GM21529 (cell line): ENCODE data around the gene NTSR2.

ENCODE experiments used
- ATAC-seq: cut with Tn5 transposase; IDR thresholded peaks from one replicate; pipeline ENCODE4 v1.9.1; 2021; ENCODE audit not compliant: unreplicated experiment

NTSR2 gene

GRCh38 chr2:11630855-11631254 lies 39.1 kb downstream of the NTSR2 start:
- no peak for ATAC-seq

GRCh38 chr2:11629851-11630250 lies 40.1 kb downstream of the NTSR2 start:
- ATAC-seq: no peak

- ATAC-seq: no peak
These were observed 40.8 kb downstream of the NTSR2 start for GRCh38 chr2:11629215-11629614.

- ATAC-seq: no peak
These were observed 41.3 kb downstream of the NTSR2 start for GRCh38 chr2:11628675-11629074.

- no peak for ATAC-seq
These were observed 44.3 kb downstream of the NTSR2 start for GRCh38 chr2:11625671-11626070.

- no peak for ATAC-seq
These were observed 45.1 kb downstream of the NTSR2 start for GRCh38 chr2:11624893-11625292.

GRCh38 chr2:11622611-11623010 lies 47.4 kb downstream of the NTSR2 start:
- ATAC-seq: no peak

GRCh38 chr2:11621410-11621809 lies 48.6 kb downstream of the NTSR2 start:
- ATAC-seq: no peak

GRCh38 chr2:11618708-11619062 lies 51.3 kb downstream of the NTSR2 start:
- ATAC-seq: no peak

- ATAC-seq: no peak
These were observed 51.8 kb downstream of the NTSR2 start for GRCh38 chr2:11617984-11618707.

- ATAC-seq: no peak
These were observed 52.5 kb downstream of the NTSR2 start for GRCh38 chr2:11617527-11617926.

GRCh38 chr2:11616851-11617415 lies 53.1 kb downstream of the NTSR2 start:
- no peak for ATAC-seq

- ATAC-seq: no peak
These were observed 53.8 kb downstream of the NTSR2 start for GRCh38 chr2:11616097-11616687.

GRCh38 chr2:11615209-11615608 lies 54.8 kb downstream of the NTSR2 start:
- no peak for ATAC-seq

- no peak for ATAC-seq
These were observed 56.7 kb downstream of the NTSR2 start for GRCh38 chr2:11613297-11613696.

GRCh38 chr2:11612553-11613215 lies 57.3 kb downstream of the NTSR2 start:
- no peak for ATAC-seq

GRCh38 chr2:11611251-11611650 lies 58.7 kb downstream of the NTSR2 start:
- ATAC-seq: no peak

GRCh38 chr2:11610624-11611242 lies 59.3 kb downstream of the NTSR2 start:
- no peak for ATAC-seq
